ENCODE data around the gene SSBP3.
"Not testable (repeated sequence)": the region's sequence is repeated elsewhere in the genome, so short reads cannot be mapped to it uniquely, and the experiment has no call there.

The SSBP3 gene

GRCh38 chr1:54406339-54407153, at the start of gene SSBP3:
Gene SSBP3 (minus strand): TSS chr1:54406394.
- DNase-seq: peak; percentile 91

GRCh38 chr1:54453509-54453908, 47.3 kb upstream of the SSBP3 start:
- DNase-seq: no peak

GRCh38 chr1:54453022-54453421, 46.8 kb upstream of the SSBP3 start:
- DNase-seq: no peak

- not testable (repeated sequence) for DNase-seq
These were observed 43.2 kb upstream of the SSBP3 start for GRCh38 chr1:54449431-54449830.

- DNase-seq: not testable (repeated sequence)
These were observed 42.6 kb upstream of the SSBP3 start for GRCh38 chr1:54448801-54449200.

GRCh38 chr1:54447081-54447480, 40.9 kb upstream of the SSBP3 start:
- not testable (repeated sequence) for DNase-seq

GRCh38 chr1:54442185-54442584, 36.0 kb upstream of the SSBP3 start:
- no peak for DNase-seq

GRCh38 chr1:54439550-54440223, 33.5 kb upstream of the SSBP3 start:
- no peak for DNase-seq

- no peak for DNase-seq
These were observed 31.6 kb upstream of the SSBP3 start for GRCh38 chr1:54437783-54438182.

GRCh38 chr1:54436826-54437225, 30.6 kb upstream of the SSBP3 start:
- no peak for DNase-seq

GRCh38 chr1:54429838-54430237, 23.6 kb upstream of the SSBP3 start:
- DNase-seq: no peak

- DNase-seq: no peak
These were observed 22.8 kb upstream of the SSBP3 start for GRCh38 chr1:54428837-54429518.

GRCh38 chr1:54425152-54425584, 19.0 kb upstream of the SSBP3 start:
- DNase-seq: no peak

- DNase-seq: no peak
These were observed 18.2 kb upstream of the SSBP3 start for GRCh38 chr1:54424398-54424797.

- no peak for DNase-seq
These were observed 14.9 kb upstream of the SSBP3 start for GRCh38 chr1:54421101-54421504.

- not testable (repeated sequence) for DNase-seq
These were observed 12.4 kb upstream of the SSBP3 start for GRCh38 chr1:54418598-54418997.

- no peak for DNase-seq
These were observed 10.9 kb upstream of the SSBP3 start for GRCh38 chr1:54417123-54417522.

- no peak for DNase-seq
These were observed 10.2 kb upstream of the SSBP3 start for GRCh38 chr1:54416435-54416834.

- no peak for DNase-seq
These were observed 9.8 kb upstream of the SSBP3 start for GRCh38 chr1:54415991-54416390.

GRCh38 chr1:54415533-54415932, 9.3 kb upstream of the SSBP3 start:
- DNase-seq: no peak

GRCh38 chr1:54413732-54414131, 7.5 kb upstream of the SSBP3 start:
- no peak for DNase-seq

GRCh38 chr1:54413295-54413694, 7.1 kb upstream of the SSBP3 start:
- peak; percentile 36 for DNase-seq

GRCh38 chr1:54410359-54410758, 4.2 kb upstream of the SSBP3 start:
- no peak for DNase-seq
